HepG2 (cell line): Measurements from ENCODE around the gene PRKCZ. TPM values are rescaled to one million over a fixed set of nuclear protein-coding genes. Genes with fewer than 3 reads are reported as not detected.

ENCODE experiments used
- CEBPG ChIP-seq: IDR thresholded peaks from 2 replicates; pipeline ENCODE4 v1.6.1; 2016
- CREB3 ChIP-seq: sonication (generic); formaldehyde crosslinking; IDR thresholded peaks from 2 replicates; pipeline ENCODE4 v1.5.0; 2020; ENCODE audit warnings: missing genetic modification reagents
- ZFY ChIP-seq: sonication (generic); formaldehyde crosslinking; IDR thresholded peaks from 2 replicates; pipeline ENCODE4 v1.4.0; 2020; ENCODE audit warnings: missing genetic modification reagents
- ZNF234 ChIP-seq: sonication (generic); formaldehyde crosslinking; conservative IDR thresholded peaks from 2 replicates; pipeline ENCODE4 v1.5.1; 2020; ENCODE audit warnings: mild to moderate bottlenecking, missing genetic modification reagents
- ZNF251 ChIP-seq: sonication (generic); formaldehyde crosslinking; IDR thresholded peaks from 2 replicates; pipeline ENCODE4 v1.9.0; 2021; ENCODE audit warnings: mild to moderate bottlenecking, missing genetic modification reagents
- ZNF274 ChIP-seq: sonication (generic); formaldehyde crosslinking; IDR thresholded peaks from 2 replicates; pipeline ENCODE4 v1.5.1; 2020; ENCODE audit warnings: mild to moderate bottlenecking, missing genetic modification reagents
- ZNF550 ChIP-seq: sonication (generic); formaldehyde crosslinking; IDR thresholded peaks from 2 replicates; pipeline ENCODE4 v1.4.0; 2020; ENCODE audit warnings: mild to moderate bottlenecking, missing genetic modification reagents, borderline replicate concordance
- ZNF687 ChIP-seq: sonication (generic); formaldehyde crosslinking; IDR thresholded peaks from 2 replicates; pipeline ENCODE4 v1.5.1; 2020; ENCODE audit warnings: mild to moderate bottlenecking, missing genetic modification reagents, moderate library complexity
- ZNF878 ChIP-seq: sonication (generic); formaldehyde crosslinking; IDR thresholded peaks from 2 replicates; pipeline ENCODE4 v1.8.1; 2023; ENCODE audit warnings: mild to moderate bottlenecking, missing genetic modification reagents, moderate library complexity
- ZSCAN29 ChIP-seq: sonication (generic); formaldehyde crosslinking; conservative IDR thresholded peaks from 2 replicates; pipeline ENCODE4 v1.4.0; 2020; ENCODE audit warnings: mild to moderate bottlenecking, missing genetic modification reagents
- polyA plus RNA-seq, 8 experiments: library from polyadenylated mRNA; depleted of rRNA in 3 of 8; stranded (reverse) in 7 of 8; unstranded in 1 of 8; fragments of >200 nt; fragmentation: Illumina TruSeq in 4 of 8; extraction: Trizol in 4 of 8; gene quantifications; 2 replicates each; pipeline versions ENCODE4 v1.2.1 to v1.2.3, GENCODE V29; 2011 to 2016; ENCODE audit warnings: low read depth in 4 of 8, missing spikeins in 1 of 8, mixed read lengths in 1 of 8; ENCODE audit not compliant: insufficient read depth in 1 of 8
- total RNA-seq, 5 experiments: library from RNA; depleted of rRNA; stranded (reverse); fragments of >200 nt; fragmentation: Illumina TruSeq; extraction: Trizol; gene quantifications; 2 replicates each; pipeline ENCODE4 v1.2.3, GENCODE V29; 2016; ENCODE audit warnings: low read depth in 1 of 5
- TF ChIP-seq, protein P1 (sequence below): sonication (generic); formaldehyde crosslinking; IDR thresholded peaks from 2 replicates; pipeline ENCODE4 v1.4.0; 2020; ENCODE audit warnings: missing genetic modification reagents

The PRKCZ gene
- total and polyA plus RNA-seq, 2 of the 13 experiments (the other 11 are each of a cell fraction or from before 2014, with no cell fraction given), result 34.7 to 85.2 TPM

DNA sequence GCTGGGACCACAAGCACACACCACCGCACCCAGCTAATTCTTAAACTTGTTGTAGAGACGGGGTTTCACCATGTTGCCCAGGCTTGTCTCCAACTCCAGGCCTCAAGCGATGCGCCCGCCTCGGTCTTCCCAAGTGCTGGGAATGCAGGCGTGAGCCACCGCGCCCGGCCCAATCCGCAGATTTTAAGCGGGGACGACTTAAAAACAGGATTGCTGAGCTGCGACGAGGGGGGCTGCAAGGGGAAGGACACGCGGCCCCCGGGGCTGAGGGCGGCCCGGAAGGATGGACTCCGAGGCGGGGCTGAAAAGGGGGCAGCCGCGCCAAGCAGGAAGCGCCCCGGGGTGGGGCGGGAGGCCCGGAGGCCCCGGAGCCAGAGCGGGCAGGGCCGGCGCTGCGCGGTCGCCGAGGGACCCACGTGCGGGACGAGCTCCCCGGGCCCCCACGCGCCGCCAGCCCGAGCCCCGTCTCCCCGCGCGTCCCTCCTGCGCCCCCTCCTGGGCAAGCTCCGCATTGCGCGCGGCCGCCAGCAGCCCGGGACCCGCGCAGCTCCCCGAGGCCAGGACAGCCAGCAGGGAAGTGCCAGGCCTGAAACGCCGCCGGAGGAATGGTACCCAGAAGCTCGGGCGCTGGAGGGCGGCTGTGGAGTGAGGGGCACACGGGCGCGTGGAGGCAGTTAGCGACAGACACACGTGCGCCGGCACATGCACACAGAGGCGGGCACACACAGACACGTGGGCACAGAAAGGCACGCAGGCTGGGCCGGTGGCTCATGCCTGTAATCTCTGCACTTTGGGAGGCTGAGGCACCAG is 5.5 kb upstream of the PRKCZ start (continued):
- TF ChIP-seq, protein P1, sequence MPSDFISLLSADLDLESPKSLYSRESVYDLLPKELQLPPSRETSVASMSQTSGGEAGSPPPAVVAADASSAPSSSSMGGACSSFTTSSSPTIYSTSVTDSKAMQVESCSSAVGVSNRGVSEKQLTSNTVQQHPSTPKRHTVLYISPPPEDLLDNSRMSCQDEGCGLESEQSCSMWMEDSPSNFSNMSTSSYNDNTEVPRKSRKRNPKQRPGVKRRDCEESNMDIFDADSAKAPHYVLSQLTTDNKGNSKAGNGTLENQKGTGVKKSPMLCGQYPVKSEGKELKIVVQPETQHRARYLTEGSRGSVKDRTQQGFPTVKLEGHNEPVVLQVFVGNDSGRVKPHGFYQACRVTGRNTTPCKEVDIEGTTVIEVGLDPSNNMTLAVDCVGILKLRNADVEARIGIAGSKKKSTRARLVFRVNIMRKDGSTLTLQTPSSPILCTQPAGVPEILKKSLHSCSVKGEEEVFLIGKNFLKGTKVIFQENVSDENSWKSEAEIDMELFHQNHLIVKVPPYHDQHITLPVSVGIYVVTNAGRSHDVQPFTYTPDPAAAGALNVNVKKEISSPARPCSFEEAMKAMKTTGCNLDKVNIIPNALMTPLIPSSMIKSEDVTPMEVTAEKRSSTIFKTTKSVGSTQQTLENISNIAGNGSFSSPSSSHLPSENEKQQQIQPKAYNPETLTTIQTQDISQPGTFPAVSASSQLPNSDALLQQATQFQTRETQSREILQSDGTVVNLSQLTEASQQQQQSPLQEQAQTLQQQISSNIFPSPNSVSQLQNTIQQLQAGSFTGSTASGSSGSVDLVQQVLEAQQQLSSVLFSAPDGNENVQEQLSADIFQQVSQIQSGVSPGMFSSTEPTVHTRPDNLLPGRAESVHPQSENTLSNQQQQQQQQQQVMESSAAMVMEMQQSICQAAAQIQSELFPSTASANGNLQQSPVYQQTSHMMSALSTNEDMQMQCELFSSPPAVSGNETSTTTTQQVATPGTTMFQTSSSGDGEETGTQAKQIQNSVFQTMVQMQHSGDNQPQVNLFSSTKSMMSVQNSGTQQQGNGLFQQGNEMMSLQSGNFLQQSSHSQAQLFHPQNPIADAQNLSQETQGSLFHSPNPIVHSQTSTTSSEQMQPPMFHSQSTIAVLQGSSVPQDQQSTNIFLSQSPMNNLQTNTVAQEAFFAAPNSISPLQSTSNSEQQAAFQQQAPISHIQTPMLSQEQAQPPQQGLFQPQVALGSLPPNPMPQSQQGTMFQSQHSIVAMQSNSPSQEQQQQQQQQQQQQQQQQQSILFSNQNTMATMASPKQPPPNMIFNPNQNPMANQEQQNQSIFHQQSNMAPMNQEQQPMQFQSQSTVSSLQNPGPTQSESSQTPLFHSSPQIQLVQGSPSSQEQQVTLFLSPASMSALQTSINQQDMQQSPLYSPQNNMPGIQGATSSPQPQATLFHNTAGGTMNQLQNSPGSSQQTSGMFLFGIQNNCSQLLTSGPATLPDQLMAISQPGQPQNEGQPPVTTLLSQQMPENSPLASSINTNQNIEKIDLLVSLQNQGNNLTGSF (CRISPR knock-in tag), result no peak
- TF ChIP-seq ZNF234 (CRISPR knock-in tag), result no peak
- TF ChIP-seq ZFY, result peak; percentile 53; the same call in 1 of the 2 replicates
- TF ChIP-seq ZNF687 (CRISPR knock-in tag), result peak; percentile 86
- no peak for TF ChIP-seq ZNF251
- no peak for TF ChIP-seq ZSCAN29
- TF ChIP-seq ZNF550, result no peak
- no peak for TF ChIP-seq ZNF878 (CRISPR knock-in tag)
- no peak for TF ChIP-seq ZNF274 (CRISPR knock-in tag)
- no peak for TF ChIP-seq CREB3 (CRISPR knock-in tag)
- no peak for TF ChIP-seq CEBPG
